ENCODE results near the gene IGFBP6. TPM values are rescaled to one million over a fixed set of nuclear protein-coding genes. Genes with fewer than 3 reads are reported as not detected.
A peak's percentile ranks its signal among the peaks of the same experiment; 100 is the strongest.

The IGFBP6 gene
- total and polyA plus RNA-seq, 12 donors, result 27.0 to 182 (median 41.0) TPM

DNA sequence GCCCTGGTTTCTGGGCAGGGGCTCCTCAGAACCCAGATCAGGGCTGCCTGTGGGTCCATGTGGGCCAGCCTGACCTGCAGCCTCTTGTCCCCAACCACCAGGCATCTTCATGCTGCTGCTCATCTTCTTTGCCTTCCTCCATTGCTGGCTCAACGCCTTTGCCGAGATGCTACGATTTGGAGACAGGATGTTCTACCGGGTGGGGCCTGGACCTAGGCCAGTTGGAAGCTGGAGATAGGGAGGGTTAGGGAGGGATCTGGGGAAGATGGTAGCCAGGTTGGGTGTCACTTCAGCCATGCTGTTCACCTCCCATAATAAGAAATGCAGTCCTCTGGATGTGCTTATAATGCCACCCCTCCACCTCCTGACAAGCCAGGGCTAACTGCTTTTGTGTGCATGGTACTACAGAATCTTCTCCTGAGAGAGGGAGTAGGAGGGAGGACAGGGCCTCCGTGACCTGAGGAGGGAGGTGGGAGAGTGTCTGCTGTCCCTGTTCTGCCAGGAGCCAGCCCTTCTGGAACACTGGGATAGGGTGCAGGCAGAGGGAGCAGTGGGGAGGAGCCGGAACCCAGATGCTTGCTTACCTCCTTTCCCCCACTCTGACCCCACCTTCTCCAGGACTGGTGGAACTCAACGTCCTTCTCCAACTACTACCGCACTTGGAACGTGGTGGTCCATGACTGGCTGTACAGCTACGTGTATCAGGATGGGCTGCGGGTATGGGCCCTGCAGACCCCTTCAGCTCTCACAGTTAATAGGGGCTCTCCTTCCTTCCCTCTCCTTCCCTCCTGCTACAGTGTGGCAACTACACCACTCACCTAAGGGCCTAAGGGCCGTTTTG, 23.4 kb downstream of the IGFBP6 start:
- 67 to 82% methylated on average over 12 of the region's 12 CpGs for WGBS, 2 donors
- Histone ChIP-seq H3K36me3 (no peaks in the 10 kb centered on the region), H3K4me1 (peaks cover 0 to 9% (median 2%) of the 10 kb centered on the region in 9 donors), H3K27me3 (no peaks in the 10 kb centered on the region), H3K4me3 (no peak overlapping the region), H3K27ac (no peak overlapping the region), H3K9me3 (no peaks in the 10 kb centered on the region)
- DNase-seq (no peak), ATAC-seq (no peak)
- intact Hi-C loops (cut with DNase I), result no loop called here
- TF ChIP-seq, protein P1, sequence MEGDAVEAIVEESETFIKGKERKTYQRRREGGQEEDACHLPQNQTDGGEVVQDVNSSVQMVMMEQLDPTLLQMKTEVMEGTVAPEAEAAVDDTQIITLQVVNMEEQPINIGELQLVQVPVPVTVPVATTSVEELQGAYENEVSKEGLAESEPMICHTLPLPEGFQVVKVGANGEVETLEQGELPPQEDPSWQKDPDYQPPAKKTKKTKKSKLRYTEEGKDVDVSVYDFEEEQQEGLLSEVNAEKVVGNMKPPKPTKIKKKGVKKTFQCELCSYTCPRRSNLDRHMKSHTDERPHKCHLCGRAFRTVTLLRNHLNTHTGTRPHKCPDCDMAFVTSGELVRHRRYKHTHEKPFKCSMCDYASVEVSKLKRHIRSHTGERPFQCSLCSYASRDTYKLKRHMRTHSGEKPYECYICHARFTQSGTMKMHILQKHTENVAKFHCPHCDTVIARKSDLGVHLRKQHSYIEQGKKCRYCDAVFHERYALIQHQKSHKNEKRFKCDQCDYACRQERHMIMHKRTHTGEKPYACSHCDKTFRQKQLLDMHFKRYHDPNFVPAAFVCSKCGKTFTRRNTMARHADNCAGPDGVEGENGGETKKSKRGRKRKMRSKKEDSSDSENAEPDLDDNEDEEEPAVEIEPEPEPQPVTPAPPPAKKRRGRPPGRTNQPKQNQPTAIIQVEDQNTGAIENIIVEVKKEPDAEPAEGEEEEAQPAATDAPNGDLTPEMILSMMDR (IDR thresholded peaks at IDR 0.05), result no peak

DNA sequence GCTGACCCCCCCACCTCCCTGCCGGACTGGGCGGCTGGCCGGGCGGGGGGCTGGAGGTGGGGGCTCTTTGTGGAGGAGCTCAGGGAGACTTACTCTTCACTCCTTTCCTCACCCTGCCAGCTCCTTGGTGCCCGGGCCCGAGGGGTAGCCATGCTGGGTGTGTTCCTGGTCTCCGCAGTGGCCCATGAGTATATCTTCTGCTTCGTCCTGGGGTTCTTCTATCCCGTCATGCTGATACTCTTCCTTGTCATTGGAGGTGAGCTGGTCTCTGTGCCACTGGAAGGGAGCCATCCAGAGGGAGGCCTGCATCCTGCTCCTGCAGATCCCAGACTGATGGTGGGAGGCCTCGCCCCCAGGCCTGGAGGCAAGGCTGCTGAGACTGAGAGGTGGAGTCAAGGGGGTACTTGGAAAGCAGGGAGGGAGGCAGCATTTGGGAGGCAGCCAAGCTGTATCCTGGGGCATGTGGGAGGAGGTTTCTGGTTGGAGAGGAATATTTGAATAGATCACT, 25.5 kb downstream of the IGFBP6 start:
- TF ChIP-seq, protein P1 (IDR thresholded peaks at IDR 0.05), result no peak
- no peaks in the 10 kb centered on the region for H3K9me3 ChIP-seq
- DNase-seq (no peak), ATAC-seq (peak in 1 of 8 donors; percentile 20)
- intact Hi-C loops (cut with DNase I), result no loop called here
- no peak overlapping the region for H3K4me3 ChIP-seq
- no peak overlapping the region for H3K27ac ChIP-seq
- H3K4me1 ChIP-seq, result no peaks in the 10 kb centered on the region
- no peaks in the 10 kb centered on the region for H3K27me3 ChIP-seq
- no peaks in the 10 kb centered on the region for H3K36me3 ChIP-seq
- 90 to 92% methylated on average over 10 of the region's 10 CpGs for WGBS, 2 donors

DNA sequence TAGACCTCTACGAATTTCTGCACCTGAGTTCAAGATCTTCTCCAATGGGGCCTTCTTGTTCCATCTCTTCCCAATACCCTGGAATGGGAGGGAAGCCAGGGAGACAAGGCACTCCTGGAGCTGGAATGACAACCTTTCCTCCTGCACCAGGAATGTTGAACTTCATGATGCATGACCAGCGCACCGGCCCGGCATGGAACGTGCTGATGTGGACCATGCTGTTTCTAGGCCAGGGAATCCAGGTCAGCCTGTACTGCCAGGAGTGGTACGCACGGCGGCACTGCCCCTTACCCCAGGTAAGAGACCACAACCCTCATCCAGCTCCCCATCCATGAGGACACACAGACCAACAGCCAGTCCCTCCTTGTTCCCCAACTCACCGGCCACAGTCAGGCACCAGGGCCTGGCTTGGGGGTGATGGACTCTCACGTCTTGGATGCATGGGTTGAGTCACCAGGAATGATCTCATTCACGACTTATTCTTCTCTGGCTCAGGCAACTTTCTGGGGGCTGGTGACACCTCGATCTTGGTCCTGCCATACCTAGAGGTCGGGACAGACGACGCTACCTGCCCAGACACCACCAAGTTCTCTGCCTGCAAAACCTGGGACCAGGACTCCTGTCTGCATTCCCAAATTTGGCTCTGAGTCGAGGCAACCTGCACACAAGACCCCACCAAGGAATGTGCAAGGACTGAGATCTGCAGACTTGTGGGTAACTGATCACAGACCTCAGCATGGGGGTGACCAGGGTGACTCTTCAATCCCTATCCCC, 26.3 kb downstream of the IGFBP6 start:
- WGBS, 2 donors, result 92 to 94% methylated on average over 16 of the region's 16 CpGs

DNA sequence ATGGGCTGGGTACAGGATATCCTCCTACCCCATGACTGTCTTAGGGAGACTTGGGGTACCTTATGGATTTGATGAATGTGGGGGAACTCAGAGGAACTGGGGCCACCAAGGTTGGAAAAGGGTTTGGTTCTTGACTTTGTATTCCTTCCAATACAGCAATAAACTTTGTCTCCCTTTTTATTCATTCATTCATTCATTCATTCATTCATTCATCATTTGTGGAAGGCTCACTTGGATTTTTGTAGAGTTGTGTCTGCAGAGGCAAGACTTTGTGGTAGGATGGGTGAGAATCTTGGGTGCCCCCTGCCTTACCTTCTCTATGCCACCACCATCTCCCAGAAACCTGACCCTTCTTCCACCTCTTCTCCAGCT, 26.9 kb downstream of the IGFBP6 start:
- DNase-seq (no peak), ATAC-seq (no peak)
- Histone ChIP-seq H3K27me3 (no peaks in the 10 kb centered on the region), H3K27ac (no peak overlapping the region), H3K4me3 (no peak overlapping the region), H3K4me1 (no peaks in the 10 kb centered on the region), H3K9me3 (no peaks in the 10 kb centered on the region), H3K36me3 (no peaks in the 10 kb centered on the region)
- intact Hi-C loops (cut with DNase I), result no loop called here
- TF ChIP-seq, protein P1 (IDR thresholded peaks at IDR 0.05), result no peak

More for the DNA sequence above, 26.3 kb downstream of the IGFBP6 start:
- Histone ChIP-seq H3K9me3 (no peaks in the 10 kb centered on the region), H3K4me1 (no peaks in the 10 kb centered on the region), H3K36me3 (no peaks in the 10 kb centered on the region), H3K4me3 (no peak overlapping the region), H3K27me3 (no peaks in the 10 kb centered on the region), H3K27ac (no peak overlapping the region)
- intact Hi-C loops (cut with DNase I), result no loop called here
- ATAC-seq, result peak in 2 of 8 donors; percentile 19 to 27
- no peak for DNase-seq
- TF ChIP-seq, protein P1 (IDR thresholded peaks at IDR 0.05), result no peak

Data from heart right ventricle (tissue), 16 donors.